Non-pigmented ciliary epithelial cell (primary cell): Measurements from ENCODE around the gene SDK1.
"Not testable (repeated sequence)": the region's sequence is repeated elsewhere in the genome, so short reads cannot be mapped to it uniquely, and the experiment has no call there.

Experiments used
- DNase-seq: peaks from one replicate; pipeline ENCODE4 v3.0.0-alpha.2; 2010; ENCODE audit warnings: low read depth

SDK1 gene

DNA sequence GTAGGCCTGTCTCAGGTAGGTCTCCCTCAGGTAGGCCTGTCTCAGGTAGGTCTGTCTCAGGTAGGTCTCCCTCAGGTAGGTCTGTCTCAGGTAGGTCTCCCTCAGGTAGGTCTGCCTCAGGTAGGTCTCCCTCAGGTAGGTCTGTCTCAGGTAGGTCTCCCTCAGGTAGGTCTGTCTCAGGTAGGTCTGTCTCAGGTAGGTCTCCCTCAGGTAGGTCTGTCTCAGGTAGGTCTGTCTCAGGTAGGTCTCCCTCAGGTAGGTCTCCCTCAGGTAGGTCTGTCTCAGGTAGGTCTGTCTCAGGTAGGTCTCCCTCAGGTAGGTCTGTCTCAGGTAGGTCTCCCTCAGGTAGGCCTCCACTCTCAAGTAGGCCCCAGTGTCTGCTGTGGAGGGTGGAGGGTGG, 281.1 kb downstream of the SDK1 start:
- DNase-seq: not testable (repeated sequence)

DNA sequence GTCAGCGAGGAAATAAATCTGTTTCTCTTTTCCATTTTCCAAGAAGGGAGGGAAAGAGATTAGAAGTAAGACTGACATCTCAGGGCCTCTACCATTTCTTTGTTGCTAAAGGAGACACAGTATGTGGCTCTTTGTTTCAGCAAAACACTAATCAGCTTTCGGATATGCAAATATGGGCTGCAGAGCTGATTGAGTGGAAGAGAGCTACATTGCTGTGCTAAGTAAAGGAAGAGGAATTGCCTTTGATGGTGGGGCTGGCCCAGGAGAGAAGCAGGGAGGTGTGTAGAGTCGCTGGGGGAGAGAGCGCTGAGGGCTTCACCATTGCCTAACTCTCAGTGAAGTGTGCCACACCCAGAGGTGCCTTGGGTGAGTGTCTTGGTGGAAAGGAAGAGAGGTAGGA, 284.8 kb downstream of the SDK1 start:
- no peak for DNase-seq

GRCh38 chr7:3588341-3588740, 287.3 kb downstream of the SDK1 start:
- no peak for DNase-seq

DNA sequence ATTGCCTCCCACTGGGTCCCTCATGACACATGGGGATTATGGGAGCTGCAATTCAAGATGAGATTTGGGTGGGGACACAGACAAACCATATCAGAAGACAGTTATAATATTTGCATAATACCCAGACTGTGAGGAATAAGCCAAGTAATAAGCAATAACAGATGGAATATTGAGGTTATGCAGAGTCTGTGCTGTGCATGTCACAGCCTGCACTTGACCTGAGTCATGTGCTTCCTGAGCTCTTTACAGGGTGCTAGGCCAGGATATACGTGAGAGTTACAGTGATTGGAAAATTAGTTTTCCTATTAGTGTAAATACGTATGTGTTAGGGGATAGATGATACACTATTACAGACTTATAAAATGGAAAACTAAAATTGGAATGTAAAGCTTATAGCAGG, 288.7 kb downstream of the SDK1 start:
- no peak for DNase-seq

GRCh38 chr7:3591219-3591618, 290.2 kb downstream of the SDK1 start:
- no peak for DNase-seq

DNA sequence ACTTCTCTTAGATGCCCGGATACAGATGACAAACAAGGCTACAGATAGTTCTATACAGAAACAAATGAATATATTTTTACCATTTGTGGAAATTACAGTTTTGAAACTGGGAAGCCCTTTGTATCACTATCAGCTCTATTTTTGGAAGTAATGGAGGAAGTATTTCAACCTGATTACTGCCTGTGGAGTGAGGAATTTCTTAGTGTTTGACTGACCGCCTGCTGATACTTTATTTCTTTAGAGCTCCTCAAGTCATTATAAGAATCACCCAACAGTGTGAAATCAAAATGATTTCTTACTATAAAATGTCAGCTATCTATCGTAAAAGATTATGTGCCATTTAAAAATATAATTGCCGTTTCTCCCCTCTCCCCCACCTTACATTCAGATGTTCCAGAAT, 290.9 kb downstream of the SDK1 start:
- DNase-seq: no peak

DNA sequence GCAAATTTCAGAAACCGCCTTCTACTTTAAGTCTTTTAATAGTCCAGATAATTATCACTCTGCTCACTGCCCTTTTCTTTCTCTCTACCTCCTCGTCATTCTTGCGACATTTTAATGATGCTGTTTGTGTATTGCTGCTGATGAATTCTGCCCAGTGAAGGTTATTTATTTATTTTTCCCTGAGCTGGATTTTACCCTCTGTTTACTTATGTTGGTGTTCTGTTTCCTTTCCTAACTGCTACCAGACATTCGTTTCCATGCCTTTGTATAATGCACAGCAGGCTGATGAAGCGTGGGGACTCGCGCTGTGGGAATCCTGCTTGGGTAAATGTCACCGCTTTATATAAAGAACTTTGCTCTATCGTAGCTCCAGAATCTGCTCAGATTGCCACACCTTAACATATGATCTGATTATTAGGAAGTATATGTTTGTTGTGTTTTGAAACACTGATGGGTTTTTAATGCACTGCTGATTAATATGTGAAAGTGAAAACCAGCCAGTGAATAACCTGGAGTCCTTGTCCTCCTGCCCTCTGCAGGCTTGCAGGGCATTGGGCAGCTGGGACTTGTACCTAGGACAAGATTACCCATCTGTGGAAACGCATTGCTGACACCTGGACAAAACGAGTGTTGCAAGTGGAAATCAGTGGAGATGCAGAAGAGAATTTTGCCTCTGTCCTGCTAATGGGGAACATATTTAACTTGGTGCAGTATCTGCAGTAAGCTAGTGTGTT, 291.5 kb downstream of the SDK1 start:
- DNase-seq: no peak

- DNase-seq: no peak
These were observed 293.8 kb downstream of the SDK1 start for GRCh38 chr7:3594901-3595300.

- DNase-seq: no peak
These were observed 297.8 kb downstream of the SDK1 start for GRCh38 chr7:3598854-3599253.

GRCh38 chr7:3605222-3605621, 304.2 kb downstream of the SDK1 start:
- peak; percentile 24 for DNase-seq

GRCh38 chr7:3606436-3606835, 305.4 kb downstream of the SDK1 start:
- DNase-seq: no peak

GRCh38 chr7:3607847-3608246, 306.8 kb downstream of the SDK1 start:
- no peak for DNase-seq

DNA sequence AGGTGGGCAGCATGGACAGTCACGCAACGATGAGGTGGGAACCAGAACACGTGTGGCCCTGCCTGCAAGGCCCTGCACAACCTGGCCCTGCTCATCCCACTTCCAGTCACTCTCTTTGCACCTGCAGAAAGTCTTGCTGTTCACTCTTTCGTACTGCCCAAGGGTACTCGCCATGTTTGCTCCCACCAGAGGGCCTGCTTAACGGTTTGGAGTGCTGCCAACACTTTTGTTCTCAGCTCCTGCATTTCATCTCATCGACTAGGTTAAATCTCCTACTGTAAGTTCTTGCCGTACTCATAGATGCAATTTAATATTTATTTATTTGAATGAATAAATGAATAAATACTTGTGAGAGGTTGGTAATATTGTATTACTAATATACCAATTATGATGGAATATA, 315.3 kb downstream of the SDK1 start:
- no peak for DNase-seq

GRCh38 chr7:3630081-3630480, 329.0 kb downstream of the SDK1 start:
- DNase-seq: no peak

DNA sequence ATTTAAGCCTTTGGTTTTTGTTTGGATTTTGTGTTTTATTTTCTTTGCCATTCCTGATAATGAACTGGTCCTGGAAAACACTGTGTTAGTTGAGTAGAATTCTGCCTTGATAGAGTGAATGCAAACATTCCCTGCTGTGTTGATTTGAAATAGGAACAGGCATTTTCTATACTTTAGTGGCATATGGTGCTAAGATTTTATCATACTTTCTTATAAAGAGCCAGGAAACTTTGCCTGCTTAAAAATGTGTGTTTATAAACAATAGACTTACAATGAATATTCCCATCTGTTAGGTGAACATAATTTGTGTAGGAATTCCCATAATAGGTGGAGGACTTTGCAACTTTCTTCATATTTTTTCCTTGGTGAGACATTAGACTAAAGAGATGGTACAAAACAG, 333.3 kb downstream of the SDK1 start:
- DNase-seq: no peak

- DNase-seq: no peak
These were observed 335.2 kb downstream of the SDK1 start for GRCh38 chr7:3636131-3636860.

- DNase-seq: no peak
These were observed 338.2 kb downstream of the SDK1 start for GRCh38 chr7:3639253-3639652.

DNA sequence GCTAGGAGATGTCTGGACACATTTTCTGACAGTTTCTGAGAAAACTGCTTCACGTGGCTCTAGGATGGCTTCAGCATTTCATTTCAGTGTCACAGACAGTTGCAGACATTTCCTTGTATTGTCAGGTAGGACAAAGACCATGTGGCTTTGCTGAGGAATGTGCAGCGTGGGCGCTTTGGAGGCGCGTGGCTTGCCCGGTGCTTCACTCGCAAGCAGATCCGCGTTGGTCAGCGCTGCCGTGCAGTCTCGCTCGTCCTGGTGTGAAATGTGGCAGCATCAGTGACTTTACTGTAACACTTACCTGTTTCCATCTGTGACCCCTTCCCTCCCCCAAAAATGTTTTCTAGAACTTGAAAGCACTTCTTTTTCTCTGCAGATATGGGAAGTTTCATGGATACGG, 340.5 kb downstream of the SDK1 start:
- no peak for DNase-seq

DNA sequence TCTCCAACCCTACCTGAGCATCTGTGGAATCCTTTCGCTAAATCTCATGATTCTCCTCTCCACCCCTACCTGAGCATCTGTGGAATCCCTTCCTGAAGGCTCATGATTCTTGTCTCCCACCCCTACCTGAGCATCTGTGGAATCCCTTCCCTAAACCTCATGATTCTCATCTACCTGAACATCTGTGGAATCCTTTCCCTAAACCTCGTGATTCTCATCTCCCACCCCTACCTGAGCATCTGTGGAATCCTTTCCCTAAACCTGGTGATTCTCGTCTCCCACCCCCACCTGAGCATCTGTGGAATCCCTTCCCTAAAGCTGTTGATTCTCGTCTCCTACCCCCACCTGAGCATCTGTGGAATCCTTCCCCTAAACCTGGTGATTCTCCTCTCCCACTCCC, 342.0 kb downstream of the SDK1 start:
- no peak for DNase-seq

DNA sequence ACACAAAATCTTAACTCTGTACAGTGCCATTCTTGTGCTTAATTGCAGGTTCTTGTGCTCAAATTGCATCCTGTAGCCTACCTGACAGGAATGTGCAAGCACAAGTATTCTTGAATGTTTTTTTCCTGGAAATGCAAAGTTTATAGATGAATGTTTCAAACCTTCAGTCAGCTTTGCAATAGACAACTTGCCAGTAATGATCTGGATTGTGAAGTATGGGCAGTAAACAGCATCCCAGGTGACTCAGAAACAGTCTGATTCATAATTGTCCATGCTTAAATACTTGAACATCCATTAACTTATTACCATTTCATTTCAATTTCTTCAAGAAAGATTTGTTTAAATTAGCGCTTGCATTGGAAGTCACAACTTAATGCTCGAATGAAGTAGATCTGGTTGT, 347.2 kb downstream of the SDK1 start:
- no peak for DNase-seq

DNA sequence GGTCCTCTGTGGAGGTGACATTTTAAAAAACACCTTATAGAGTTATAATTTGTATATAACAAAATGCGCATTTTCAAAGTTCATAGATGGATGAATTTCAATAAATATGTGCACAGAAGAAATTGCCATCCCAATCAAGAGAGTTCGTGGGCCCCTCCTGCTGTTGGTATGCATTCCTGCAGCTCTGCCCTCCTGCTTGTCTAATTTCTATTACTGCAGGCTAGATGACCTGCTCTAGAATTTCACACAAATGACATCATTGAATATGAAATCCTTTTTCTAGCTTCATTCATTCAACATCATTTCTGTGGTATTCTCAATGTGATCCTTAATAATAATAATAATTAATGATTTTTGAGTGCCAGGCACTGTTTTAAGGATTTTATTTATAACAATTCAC, 348.2 kb downstream of the SDK1 start:
- DNase-seq: no peak

DNA sequence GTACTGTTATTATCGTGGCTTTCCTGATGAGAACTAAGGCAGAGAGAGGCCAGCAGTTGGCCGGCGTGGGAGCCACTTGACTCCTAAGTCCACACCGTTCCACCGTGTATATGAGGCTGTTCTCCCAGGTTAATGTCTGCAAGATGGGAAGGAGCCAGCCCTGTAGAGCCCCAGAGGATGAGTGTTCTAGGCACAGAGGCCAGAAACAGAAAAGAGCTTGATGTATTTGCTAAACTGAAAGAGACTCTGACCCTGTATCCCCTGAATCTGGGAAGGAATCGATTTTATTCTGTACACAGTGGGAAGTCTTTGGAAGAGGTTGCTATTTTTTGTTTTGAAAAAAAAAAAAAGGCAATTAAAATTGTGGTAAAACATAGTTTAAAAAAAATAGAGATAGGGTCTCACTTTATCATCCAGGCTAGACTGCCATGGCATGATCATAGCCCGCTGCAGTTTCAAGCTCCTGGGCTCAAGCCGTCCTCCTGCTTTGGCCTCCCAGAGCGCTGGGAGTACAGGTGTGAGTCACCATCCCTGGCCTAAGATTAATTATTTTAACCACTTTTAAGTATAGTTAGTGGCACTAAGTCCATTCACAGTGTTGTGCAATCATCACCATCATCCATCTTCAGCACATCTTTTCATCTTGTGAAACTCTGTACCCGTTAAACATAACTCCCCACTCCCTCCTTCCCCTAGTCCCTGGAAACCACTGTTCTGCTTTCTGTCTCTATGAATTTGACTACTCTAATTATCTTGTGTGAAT, 348.8 kb downstream of the SDK1 start:
- no peak for DNase-seq

DNA sequence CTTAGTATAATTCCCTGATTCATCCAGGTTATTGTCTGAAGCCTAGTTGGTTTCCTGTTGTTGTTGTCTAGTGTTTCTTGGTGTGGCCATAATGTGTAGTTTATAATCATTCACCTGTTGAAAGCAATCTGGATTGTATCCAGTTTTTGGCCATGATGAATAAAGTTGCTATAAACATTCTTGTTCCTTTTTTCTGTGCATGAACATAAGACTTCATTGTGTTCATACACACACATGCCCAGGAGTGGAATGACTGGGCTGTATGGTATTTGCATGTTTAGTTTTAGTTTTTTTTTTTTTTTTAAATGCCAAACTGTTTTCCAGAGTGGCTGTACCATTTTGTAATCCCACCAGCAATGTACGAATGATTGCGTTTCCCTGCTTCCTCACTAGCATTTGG, 349.8 kb downstream of the SDK1 start:
- DNase-seq: no peak
